Osteoblast (primary cell): ENCODE data around the gene SCT. TPM values are rescaled to one million over a fixed set of nuclear protein-coding genes. Genes with fewer than 3 reads are reported as not detected.

Experiments used
- DNase-seq: peaks from one replicate; pipeline ENCODE4 v3.0.0; 2011; ENCODE audit warnings: low spot score, mixed read lengths; ENCODE audit not compliant: insufficient read length; ENCODE audit errors: missing footprints
- H2AFZ ChIP-seq: 2 replicates; pipeline ENCODE4 v1.6.0; 2011; ENCODE audit warnings: mild to moderate bottlenecking, low read length
- H3K27ac ChIP-seq: 2 replicates; pipeline ENCODE4 v1.5.1; 2011; ENCODE audit warnings: mild to moderate bottlenecking, low read depth, low read length, moderate library complexity
- H3K27me3 ChIP-seq: 2 replicates; pipeline ENCODE4 v1.6.0; 2012; ENCODE audit warnings: mild to moderate bottlenecking, control low read depth, inconsistent platforms, low read length, moderate library complexity; ENCODE audit not compliant: insufficient read depth
- H3K36me3 ChIP-seq: 2 replicates; pipeline ENCODE4 v1.5.1; 2011; ENCODE audit warnings: mild to moderate bottlenecking, low read length, control low read depth, moderate library complexity; ENCODE audit not compliant: insufficient read depth
- H3K4me1 ChIP-seq: 2 replicates; pipeline ENCODE4 v1.5.1; 2011; ENCODE audit warnings: mild to moderate bottlenecking, low read length, control low read depth, moderate library complexity; ENCODE audit not compliant: insufficient read depth
- H3K4me2 ChIP-seq: 2 replicates; pipeline ENCODE4 v1.6.0; 2011; ENCODE audit warnings: mild to moderate bottlenecking, low read length; ENCODE audit not compliant: insufficient read depth
- H3K4me3 ChIP-seq: fragments of 200-600 bp; sonication (generic); 3 replicates; pipeline ENCODE4 v1.5.1; 2012; ENCODE audit warnings: mild to moderate bottlenecking, low read length, inconsistent platforms; ENCODE audit not compliant: insufficient read depth
- H3K79me2 ChIP-seq: 2 replicates; pipeline ENCODE4 v1.6.0; 2012; ENCODE audit warnings: mild to moderate bottlenecking, low read length, control low read depth, inconsistent platforms; ENCODE audit not compliant: insufficient read depth
- H3K9me3 ChIP-seq: 2 replicates; pipeline ENCODE4 v1.5.1; 2011; ENCODE audit warnings: low read depth, low read length, control low read depth
- H4K20me1 ChIP-seq: 2 replicates; pipeline ENCODE4 v1.6.0; 2012; ENCODE audit warnings: mild to moderate bottlenecking, low read length, control low read depth; ENCODE audit not compliant: insufficient read depth
- total RNA-seq: library from RNA; depleted of rRNA; stranded (reverse); fragments of >200 nt; gene quantifications from 2 replicates; pipeline ENCODE4 v1.2.3, GENCODE V29; 2012
- TF ChIP-seq, protein P1 (sequence below): IDR thresholded peaks from 2 replicates; pipeline ENCODE4 v1.5.1; 2011; ENCODE audit warnings: mild to moderate bottlenecking, low read depth, low read length, moderate library complexity; ENCODE audit errors: extremely low read depth

The SCT gene
- total RNA-seq, 1 donor: not detected

GRCh38 chr11:628056-628455 is 1.1 kb upstream of the SCT start:
- DNase-seq: no peak
- peak overlapping the region; percentile 66 for H3K4me2 ChIP-seq
- H3K27ac ChIP-seq: peak overlapping the region; percentile 34
- H3K4me1 ChIP-seq: peaks cover 15% of the 10 kb centered on the region
- no peaks in the 10 kb centered on the region for H3K79me2 ChIP-seq
- H3K4me3 ChIP-seq: peak overlapping the region; percentile 14
- H3K27me3 ChIP-seq: no peaks in the 10 kb centered on the region
- peak overlapping the region; percentile 16 for H2AFZ ChIP-seq
- H3K36me3 ChIP-seq: no peaks in the 10 kb centered on the region
- H3K9me3 ChIP-seq: no peaks in the 10 kb centered on the region
- TF ChIP-seq, protein P1, sequence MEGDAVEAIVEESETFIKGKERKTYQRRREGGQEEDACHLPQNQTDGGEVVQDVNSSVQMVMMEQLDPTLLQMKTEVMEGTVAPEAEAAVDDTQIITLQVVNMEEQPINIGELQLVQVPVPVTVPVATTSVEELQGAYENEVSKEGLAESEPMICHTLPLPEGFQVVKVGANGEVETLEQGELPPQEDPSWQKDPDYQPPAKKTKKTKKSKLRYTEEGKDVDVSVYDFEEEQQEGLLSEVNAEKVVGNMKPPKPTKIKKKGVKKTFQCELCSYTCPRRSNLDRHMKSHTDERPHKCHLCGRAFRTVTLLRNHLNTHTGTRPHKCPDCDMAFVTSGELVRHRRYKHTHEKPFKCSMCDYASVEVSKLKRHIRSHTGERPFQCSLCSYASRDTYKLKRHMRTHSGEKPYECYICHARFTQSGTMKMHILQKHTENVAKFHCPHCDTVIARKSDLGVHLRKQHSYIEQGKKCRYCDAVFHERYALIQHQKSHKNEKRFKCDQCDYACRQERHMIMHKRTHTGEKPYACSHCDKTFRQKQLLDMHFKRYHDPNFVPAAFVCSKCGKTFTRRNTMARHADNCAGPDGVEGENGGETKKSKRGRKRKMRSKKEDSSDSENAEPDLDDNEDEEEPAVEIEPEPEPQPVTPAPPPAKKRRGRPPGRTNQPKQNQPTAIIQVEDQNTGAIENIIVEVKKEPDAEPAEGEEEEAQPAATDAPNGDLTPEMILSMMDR: no peak
- peaks cover 3% of the 10 kb centered on the region for H4K20me1 ChIP-seq

DNA sequence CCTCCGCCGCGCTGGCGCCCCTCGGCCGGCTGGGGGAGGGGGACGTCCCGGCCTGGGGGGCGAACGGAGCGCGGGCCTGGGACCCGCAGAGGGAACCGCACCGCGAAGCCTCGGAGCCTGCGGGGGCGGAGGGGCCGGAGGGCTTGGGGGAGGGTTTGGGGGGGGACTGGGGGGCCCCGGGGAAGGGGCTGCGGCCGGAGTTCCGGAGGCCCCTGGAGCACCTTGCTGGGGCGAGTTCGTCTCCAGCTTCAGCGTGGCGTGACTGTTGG is 261 bp upstream of the SCT start:
- Histone ChIP-seq H3K79me2 (no peaks in the 10 kb centered on the region), H3K9me3 (no peaks in the 10 kb centered on the region), H4K20me1 (peaks cover 3% of the 10 kb centered on the region), H3K4me3 (no peak overlapping the region), H3K27me3 (no peaks in the 10 kb centered on the region), H3K36me3 (no peaks in the 10 kb centered on the region), H3K4me1 (peaks cover 15% of the 10 kb centered on the region), H2AFZ (no peak overlapping the region), H3K27ac (no peak overlapping the region), H3K4me2 (no peak overlapping the region)
- no peak for DNase-seq
- TF ChIP-seq, protein P1: no peak

DNA sequence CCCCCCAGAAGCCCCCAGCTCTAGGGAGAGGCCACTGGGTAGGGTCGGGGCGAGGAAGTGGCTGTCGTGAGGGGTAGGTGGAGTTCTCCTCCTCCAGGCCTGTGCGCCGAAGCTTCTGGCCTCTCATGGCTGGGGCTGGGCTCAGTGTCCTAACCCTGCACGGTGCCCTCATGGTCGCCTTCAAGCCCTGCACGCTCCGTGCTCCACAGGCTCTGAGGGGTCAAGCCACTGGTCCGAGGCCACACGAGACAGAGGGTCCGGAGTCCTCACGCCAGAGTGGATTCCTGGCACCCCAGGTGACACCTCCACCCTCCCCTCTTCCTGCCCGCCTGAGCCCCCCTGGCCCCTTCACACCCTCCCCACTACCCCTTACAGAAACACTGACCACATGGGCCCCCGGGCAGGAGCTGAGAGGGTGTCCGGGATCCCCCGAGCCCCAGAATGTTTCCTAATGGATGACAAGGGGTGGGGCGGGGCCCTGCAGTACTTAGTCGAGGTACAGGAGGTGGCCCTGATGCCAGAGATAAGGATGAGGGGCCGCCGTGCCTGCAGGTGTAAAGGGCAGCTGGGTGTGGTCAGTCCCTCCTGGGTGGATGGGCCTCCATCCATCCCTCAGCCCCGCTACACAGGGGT is 1.2 kb downstream of the SCT start:
- DNase-seq: no peak
- Histone ChIP-seq H3K4me3 (no peak overlapping the region), H3K4me1 (peaks cover 15% of the 10 kb centered on the region), H3K4me2 (no peak overlapping the region), H3K79me2 (no peaks in the 10 kb centered on the region), H3K36me3 (no peaks in the 10 kb centered on the region), H3K27ac (no peak overlapping the region), H4K20me1 (peaks cover 6% of the 10 kb centered on the region), H3K9me3 (no peaks in the 10 kb centered on the region), H2AFZ (no peak overlapping the region), H3K27me3 (no peaks in the 10 kb centered on the region)
- TF ChIP-seq, protein P1: no peak

DNA sequence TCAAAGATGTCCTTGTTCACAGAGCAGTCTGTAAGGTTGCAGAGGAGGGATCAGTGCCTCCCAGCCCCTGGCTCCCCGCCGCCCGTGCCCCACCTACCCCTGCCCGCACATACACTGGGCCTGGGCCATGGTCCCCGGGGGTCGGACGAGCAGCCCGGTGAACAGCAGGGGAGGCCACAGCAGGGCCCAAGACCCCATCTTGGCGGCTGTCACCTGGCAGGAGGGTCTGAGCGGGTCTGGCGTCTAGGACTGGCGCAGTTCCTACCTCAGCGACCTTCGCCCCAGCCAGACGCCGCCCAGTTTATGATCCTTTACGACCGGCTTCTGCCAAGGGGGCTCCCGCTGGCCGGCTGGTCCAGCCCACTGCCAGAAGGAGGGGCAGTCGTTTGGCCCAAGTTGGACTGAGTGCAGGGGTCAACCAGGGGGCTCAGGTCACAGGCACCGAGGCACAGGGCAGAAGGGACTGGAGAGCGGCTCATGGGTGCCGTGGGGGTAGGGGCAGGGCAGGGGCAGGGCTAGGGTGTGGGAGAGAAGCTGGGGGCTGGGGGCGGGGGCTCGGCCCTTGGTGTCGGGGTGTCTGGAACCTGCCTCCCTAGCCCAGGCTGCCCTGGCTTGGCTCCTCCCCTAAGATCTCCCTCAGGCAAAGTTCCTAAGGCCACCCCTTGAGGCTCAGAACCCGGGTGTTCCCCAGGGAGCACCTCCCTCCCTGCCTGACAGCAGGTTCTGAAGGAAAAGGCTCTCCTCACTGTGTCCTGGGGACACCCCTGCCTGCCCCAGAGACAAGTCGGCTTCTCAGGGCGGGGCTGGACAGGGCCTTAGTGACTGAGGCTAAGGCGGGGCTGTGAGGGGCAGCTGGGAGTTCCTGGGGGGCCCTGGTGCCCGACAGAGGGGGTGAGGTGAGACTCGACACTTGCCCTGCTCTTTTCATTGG is 2.0 kb downstream of the SCT start, which contains the start of gene CDHR5:
Gene CDHR5, minus strand, starts transcription at position 251 of the 931 bp plus-strand sequence. Its CDS starts 53 bp downstream, at position 198.
- TF ChIP-seq, protein P1: no peak
- no peak for DNase-seq
- Histone ChIP-seq H3K4me2 (no peak within 1 kb of the TSS), H3K27me3 (no peaks in the 10 kb centered on the region), H3K79me2 (no peaks in the 10 kb centered on the region), H3K36me3 (no peaks in the 10 kb centered on the region), H3K4me1 (peaks cover 15% of the 10 kb centered on the region), H4K20me1 (peaks cover 6% of the 10 kb centered on the region), H2AFZ (no peak within 1 kb of the TSS), H3K27ac (no peak within 1 kb of the TSS), H3K9me3 (no peaks in the 10 kb centered on the region), H3K4me3 (no peak within 1 kb of the TSS)
